ENCODE measurements around the gene NR1H2. TPM values are rescaled to one million over a fixed set of nuclear protein-coding genes. Genes with fewer than 3 reads are reported as not detected.
A peak's percentile ranks its signal among the peaks of the same experiment; 100 is the strongest.

Gene NR1H2
- polyA plus RNA-seq, 1 experiment = 23.7 TPM

GRCh38 chr19:50428772-50429463, 52.7 kb downstream of the NR1H2 start:
- no peaks in the 10 kb centered on the region; the same call in 1 of the 2 replicates for H3K9me3 ChIP-seq (ENCODE audit: control insufficient read depth, insufficient read depth, low read length)
- CTCF ChIA-PET = no interaction called here
- H3K4me3 ChIP-seq (ENCODE audit: low read depth, low read length) = no peak overlapping the region
- DNase-seq (ENCODE audit: low read depth, low spot score) = no peak
- peaks cover 39% of the 10 kb centered on the region for H3K27me3 ChIP-seq (ENCODE audit: control insufficient read depth, insufficient read depth, low read length)
- no peak for TF ChIP-seq CTCF (IDR thresholded peaks at IDR 0.05; ENCODE audit: low read depth, low read length)
- POLR2A ChIA-PET = no interaction called here
- H3K27ac ChIP-seq (ENCODE audit: low read depth, low read length) = no peak overlapping the region

GRCh38 chr19:50430888-50431342, 54.7 kb downstream of the NR1H2 start:
- H3K4me3 ChIP-seq (ENCODE audit: low read depth, low read length) = no peak overlapping the region
- no peak for DNase-seq (ENCODE audit: low read depth, low spot score)
- ChIA-PET CTCF (interaction anchor here (0.6 kb wide), 1 partner anchor 63 kb away, joined by 5 read pairs; no protein-coding TSS in a partner anchor), POLR2A (no interaction called here)
- H3K27me3 ChIP-seq (ENCODE audit: control insufficient read depth, insufficient read depth, low read length) = peaks cover 39% of the 10 kb centered on the region
- H3K9me3 ChIP-seq (ENCODE audit: control insufficient read depth, insufficient read depth, low read length) = no peaks in the 10 kb centered on the region; the same call in 1 of the 2 replicates
- TF ChIP-seq CTCF (IDR thresholded peaks at IDR 0.05; ENCODE audit: low read depth, low read length) = no peak
- H3K27ac ChIP-seq (ENCODE audit: low read depth, low read length) = no peak overlapping the region

GRCh38 chr19:50431343-50432220, 55.3 kb downstream of the NR1H2 start:
- peak overlapping the region; percentile 67 for H3K4me3 ChIP-seq (ENCODE audit: low read depth, low read length)
- peaks cover 39% of the 10 kb centered on the region for H3K27me3 ChIP-seq (ENCODE audit: control insufficient read depth, insufficient read depth, low read length)
- TF ChIP-seq CTCF (IDR thresholded peaks at IDR 0.05; ENCODE audit: low read depth, low read length) = no peak
- ChIA-PET POLR2A (no interaction called here), CTCF (interaction anchor here (0.6 to 1.0 kb wide), 2 partner anchors 63 to 64 kb away, joined by 3 to 5 read pairs; no protein-coding TSS in a partner anchor)
- H3K27ac ChIP-seq (ENCODE audit: low read depth, low read length) = no peak overlapping the region
- peak; percentile 11 for DNase-seq (ENCODE audit: low read depth, low spot score)
- no peaks in the 10 kb centered on the region; the same call in 1 of the 2 replicates for H3K9me3 ChIP-seq (ENCODE audit: control insufficient read depth, insufficient read depth, low read length)

GRCh38 chr19:50432221-50433028, 56.2 kb downstream of the NR1H2 start, which contains the start of gene MYBPC2:
Gene MYBPC2 (plus strand): TSS chr19:50432892. CDS start chr19:50432954, 62 bp downstream.
- POLR2A ChIA-PET = no interaction called here
- CTCF ChIA-PET = interaction anchor here (1.0 kb wide), 1 partner anchor 64 kb away, joined by 3 read pairs; no protein-coding TSS in a partner anchor
- peak within 1 kb of the TSS; percentile 67 for H3K4me3 ChIP-seq (ENCODE audit: low read depth, low read length)
- no peak for TF ChIP-seq CTCF (IDR thresholded peaks at IDR 0.05; ENCODE audit: low read depth, low read length)
- no peaks in the 10 kb centered on the region; the same call in 1 of the 2 replicates for H3K9me3 ChIP-seq (ENCODE audit: control insufficient read depth, insufficient read depth, low read length)
- DNase-seq (ENCODE audit: low read depth, low spot score) = no peak
- H3K27me3 ChIP-seq (ENCODE audit: control insufficient read depth, insufficient read depth, low read length) = peaks cover 37% of the 10 kb centered on the region
- H3K27ac ChIP-seq (ENCODE audit: low read depth, low read length) = no peak within 1 kb of the TSS

Other genes starting within 250 kb of the NR1H2 start
- not detected in 2 replicates for gene IZUMO2, start 213.2 kb upstream of the NR1H2 start, polyA plus RNA-seq (2011; rRNA removed)
- gene MYH14, start 172.8 kb upstream of the NR1H2 start, polyA plus RNA-seq (2011; rRNA removed) = not detected in 2 replicates
- gene KCNC3, start 47.1 kb upstream of the NR1H2 start, polyA plus RNA-seq (2011; rRNA removed) = not detected in 2 replicates
- 0.10 and 0.16 TPM in 2 replicates for gene NAPSA, start 10.8 kb upstream of the NR1H2 start, polyA plus RNA-seq (2011; rRNA removed)
- gene POLD1, start 7.9 kb downstream of the NR1H2 start, polyA plus RNA-seq (2011; rRNA removed) = 5.1 and 6.2 TPM in 2 replicates
- gene SPIB, start 42.5 kb downstream of the NR1H2 start, polyA plus RNA-seq (2011; rRNA removed) = not detected in 2 replicates
- gene MYBPC2, start 56.4 kb downstream of the NR1H2 start, polyA plus RNA-seq (2011; rRNA removed) = not detected in 2 replicates
- 45.4 and 57.2 TPM in 2 replicates for gene EMC10, start 100.0 kb downstream of the NR1H2 start, polyA plus RNA-seq (2011; rRNA removed)
- 0.32 and 0.48 TPM in 2 replicates for gene GARIN5A, start 100.4 kb downstream of the NR1H2 start, polyA plus RNA-seq (2011; rRNA removed)
- 19.6 and 30.7 TPM in 2 replicates for gene JOSD2, start 134.7 kb downstream of the NR1H2 start, polyA plus RNA-seq (2011; rRNA removed)
- gene ASPDH, start 137.5 kb downstream of the NR1H2 start, polyA plus RNA-seq (2011; rRNA removed) = not detected in 2 replicates
- not detected in 2 replicates for gene LRRC4B, start 192.0 kb downstream of the NR1H2 start, polyA plus RNA-seq (2011; rRNA removed)